Head of caudate nucleus (tissue), 42 donors: Measurements from ENCODE around the gene ACAP3.

Experiments
- DNase-seq, 42 donors: peaks; one replicate each; pipeline versions ENCODE4 v3.0.0 to v3.0.0-alpha.2; 2020 to 2021; ENCODE audit warnings: mixed read lengths in 7 of 42
- intact Hi-C: fragments of 100-400 bp; cut with DNase I; formaldehyde crosslinking; loops from one replicate; pipeline ENCODE4 v1.15.0; 2022

The ACAP3 gene

GRCh38 chr1:1346501-1346890 lies 38.8 kb upstream of the ACAP3 start:
- no peak for DNase-seq
- intact Hi-C loops: no loop called here

- intact Hi-C loops: no loop called here
- DNase-seq: peak in 14 of 42 donors; percentile 9 to 73 (median 48)
Observed at GRCh38 chr1:1345860-1346500, 38.2 kb upstream of the ACAP3 start.

GRCh38 chr1:1345384-1345783 lies 37.7 kb upstream of the ACAP3 start:
- DNase-seq: no peak
- intact Hi-C loops: no loop called here

- DNase-seq: peak in 2 of 42 donors; percentile 25 to 60
- intact Hi-C loops: no loop called here
Observed at GRCh38 chr1:1344655-1345361, 37.1 kb upstream of the ACAP3 start.

- intact Hi-C loops: no loop called here
- no peak for DNase-seq
Observed at GRCh38 chr1:1343811-1344421, 36.2 kb upstream of the ACAP3 start.

- intact Hi-C loops: no loop called here
- DNase-seq: no peak
Observed at GRCh38 chr1:1342584-1343115, 34.9 kb upstream of the ACAP3 start.

GRCh38 chr1:1342061-1342562 lies 34.4 kb upstream of the ACAP3 start:
- intact Hi-C loops: no loop called here
- DNase-seq: no peak

- DNase-seq: peak in 1 of 42 donors; percentile 22
- intact Hi-C loops: no loop called here
Observed at GRCh38 chr1:1341549-1342021, 33.9 kb upstream of the ACAP3 start.

- intact Hi-C loops: no loop called here
- no peak for DNase-seq
Observed at GRCh38 chr1:1340791-1341548, 33.2 kb upstream of the ACAP3 start.

- DNase-seq: peak in 38 of 42 donors; percentile 47 to 89 (median 70)
- intact Hi-C loops: no loop called here
Observed at GRCh38 chr1:1340185-1340584, 32.5 kb upstream of the ACAP3 start.

GRCh38 chr1:1338278-1338677 lies 30.5 kb upstream of the ACAP3 start:
- DNase-seq: no peak
- intact Hi-C loops: no loop called here

GRCh38 chr1:1337793-1338147 lies 30.0 kb upstream of the ACAP3 start:
- DNase-seq: peak in 10 of 42 donors; percentile 30 to 63 (median 42)
- intact Hi-C loops: no loop called here

- intact Hi-C loops: no loop called here
Observed at GRCh38 chr1:1336931-1337792, 29.4 kb upstream of the ACAP3 start.

GRCh38 chr1:1336446-1336845 lies 28.7 kb upstream of the ACAP3 start:
- intact Hi-C loops: no loop called here
- no peak for DNase-seq

More at GRCh38 chr1:1336931-1337792, 29.4 kb upstream of the ACAP3 start:
- no peak for DNase-seq

GRCh38 chr1:1335792-1336248 lies 28.1 kb upstream of the ACAP3 start:
- intact Hi-C loops: no loop called here

GRCh38 chr1:1335283-1335682 lies 27.6 kb upstream of the ACAP3 start:
- DNase-seq: no peak
- intact Hi-C loops: no loop called here

More at GRCh38 chr1:1335792-1336248, 28.1 kb upstream of the ACAP3 start:
- no peak for DNase-seq

- DNase-seq: no peak
- intact Hi-C loops: no loop called here
Observed at GRCh38 chr1:1334835-1335234, 27.1 kb upstream of the ACAP3 start.

- no peak for DNase-seq
- intact Hi-C loops: no loop called here
Observed at GRCh38 chr1:1333551-1334241, 26.0 kb upstream of the ACAP3 start.
